ENCODE measurements around the gene CDKAL1.

Gene CDKAL1

GRCh38 chr6:20572940-20573339 is 38.7 kb downstream of the CDKAL1 start:
- no peak overlapping the region for H3K4me3 ChIP-seq (ENCODE audit: low read length)
- no peaks in the 10 kb centered on the region for H3K9me3 ChIP-seq (replicated peaks; ENCODE audit: insufficient read depth, low read length)
- no peaks in the 10 kb centered on the region for H3K27me3 ChIP-seq (replicated peaks; ENCODE audit: insufficient read depth, low read length)
- no peak overlapping the region for H3K9ac ChIP-seq (ENCODE audit: low read length)
- no peaks in the 10 kb centered on the region for H4K20me1 ChIP-seq (ENCODE audit: insufficient read depth, low read length)
- TF ChIP-seq, protein P1, sequence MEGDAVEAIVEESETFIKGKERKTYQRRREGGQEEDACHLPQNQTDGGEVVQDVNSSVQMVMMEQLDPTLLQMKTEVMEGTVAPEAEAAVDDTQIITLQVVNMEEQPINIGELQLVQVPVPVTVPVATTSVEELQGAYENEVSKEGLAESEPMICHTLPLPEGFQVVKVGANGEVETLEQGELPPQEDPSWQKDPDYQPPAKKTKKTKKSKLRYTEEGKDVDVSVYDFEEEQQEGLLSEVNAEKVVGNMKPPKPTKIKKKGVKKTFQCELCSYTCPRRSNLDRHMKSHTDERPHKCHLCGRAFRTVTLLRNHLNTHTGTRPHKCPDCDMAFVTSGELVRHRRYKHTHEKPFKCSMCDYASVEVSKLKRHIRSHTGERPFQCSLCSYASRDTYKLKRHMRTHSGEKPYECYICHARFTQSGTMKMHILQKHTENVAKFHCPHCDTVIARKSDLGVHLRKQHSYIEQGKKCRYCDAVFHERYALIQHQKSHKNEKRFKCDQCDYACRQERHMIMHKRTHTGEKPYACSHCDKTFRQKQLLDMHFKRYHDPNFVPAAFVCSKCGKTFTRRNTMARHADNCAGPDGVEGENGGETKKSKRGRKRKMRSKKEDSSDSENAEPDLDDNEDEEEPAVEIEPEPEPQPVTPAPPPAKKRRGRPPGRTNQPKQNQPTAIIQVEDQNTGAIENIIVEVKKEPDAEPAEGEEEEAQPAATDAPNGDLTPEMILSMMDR (IDR thresholded peaks at IDR 0.05; ENCODE audit: low read length): no peak
- TF ChIP-seq EZH2phosphoT487 (IDR thresholded peaks at IDR 0.05; ENCODE audit: low read length) (no peak), EZH2 (optimal IDR thresholded peaks at IDR 0.05; ENCODE audit: low read depth, low read length) (no peak)
- no peak for DNase-seq
- no peak overlapping the region for H3K4me2 ChIP-seq (ENCODE audit: low read depth, low read length)
- H3K4me1 ChIP-seq (ENCODE audit: low read length): no peaks in the 10 kb centered on the region
- no peaks in the 10 kb centered on the region for H3F3A ChIP-seq (ENCODE audit: insufficient read depth, low read length)
- no peaks in the 10 kb centered on the region; the same call in 1 of the 2 replicates for H3K79me2 ChIP-seq (ENCODE audit: low read length)
- H3K9me2 ChIP-seq (replicated peaks; ENCODE audit: insufficient read depth, low read length): no peaks in the 10 kb centered on the region
- H3K27ac ChIP-seq (ENCODE audit: low read length): no peak overlapping the region
- H2AFZ ChIP-seq (ENCODE audit: low read length): no peak overlapping the region
- H3K36me3 ChIP-seq (replicated peaks; ENCODE audit: insufficient read depth, low read length): no peaks in the 10 kb centered on the region

DNA sequence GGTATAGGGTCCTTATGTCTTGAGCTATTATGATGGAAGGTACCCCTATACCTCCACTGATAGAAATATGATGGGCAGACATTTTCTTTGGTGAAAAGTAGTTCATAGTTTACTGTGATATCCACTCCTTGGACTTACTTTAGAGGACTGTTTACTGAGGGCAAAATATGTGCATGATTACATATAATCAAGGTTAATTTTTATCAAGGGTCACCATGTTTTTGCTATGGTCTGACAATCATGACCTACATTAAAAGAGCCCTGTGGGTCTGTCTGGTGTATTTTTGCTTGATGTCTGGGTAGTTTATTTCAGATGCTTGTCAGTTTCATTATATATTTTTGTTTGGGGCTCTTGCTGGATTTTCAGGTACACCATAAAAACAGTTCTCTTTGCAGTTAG is 40.1 kb downstream of the CDKAL1 start:
- Histone ChIP-seq H3K4me3 (ENCODE audit: low read length) (no peak overlapping the region), H3K4me2 (ENCODE audit: low read depth, low read length) (no peak overlapping the region), H3K4me1 (ENCODE audit: low read length) (no peaks in the 10 kb centered on the region), H3K36me3 (replicated peaks; ENCODE audit: insufficient read depth, low read length) (no peaks in the 10 kb centered on the region), H2AFZ (ENCODE audit: low read length) (no peak overlapping the region), H3F3A (ENCODE audit: insufficient read depth, low read length) (no peaks in the 10 kb centered on the region), H4K20me1 (ENCODE audit: insufficient read depth, low read length) (no peaks in the 10 kb centered on the region), H3K27me3 (replicated peaks; ENCODE audit: insufficient read depth, low read length) (no peaks in the 10 kb centered on the region), H3K27ac (ENCODE audit: low read length) (no peak overlapping the region), H3K9ac (ENCODE audit: low read length) (no peak overlapping the region), H3K9me3 (replicated peaks; ENCODE audit: insufficient read depth, low read length) (no peaks in the 10 kb centered on the region), H3K79me2 (ENCODE audit: low read length) (no peaks in the 10 kb centered on the region; the same call in 1 of the 2 replicates), H3K9me2 (replicated peaks; ENCODE audit: insufficient read depth, low read length) (no peaks in the 10 kb centered on the region)
- no peak for DNase-seq
- TF ChIP-seq EZH2phosphoT487 (IDR thresholded peaks at IDR 0.05; ENCODE audit: low read length): no peak
- TF ChIP-seq, protein P1 (IDR thresholded peaks at IDR 0.05; ENCODE audit: low read length): no peak
- no peak for TF ChIP-seq EZH2 (optimal IDR thresholded peaks at IDR 0.05; ENCODE audit: low read depth, low read length)

- TF ChIP-seq, protein P1 (IDR thresholded peaks at IDR 0.05; ENCODE audit: low read length): no peak
- TF ChIP-seq EZH2 (optimal IDR thresholded peaks at IDR 0.05; ENCODE audit: low read depth, low read length): no peak
- H3K9ac ChIP-seq (ENCODE audit: low read length): no peak overlapping the region
- H3K9me3 ChIP-seq (replicated peaks; ENCODE audit: insufficient read depth, low read length): no peaks in the 10 kb centered on the region
- H3K27me3 ChIP-seq (replicated peaks; ENCODE audit: insufficient read depth, low read length): no peaks in the 10 kb centered on the region
- no peak for DNase-seq
- no peak overlapping the region for H3K4me3 ChIP-seq (ENCODE audit: low read length)
- no peak overlapping the region for H3K4me2 ChIP-seq (ENCODE audit: low read depth, low read length)
- H3K79me2 ChIP-seq (ENCODE audit: low read length): no peaks in the 10 kb centered on the region; the same call in 1 of the 2 replicates
- H2AFZ ChIP-seq (ENCODE audit: low read length): no peak overlapping the region
- no peaks in the 10 kb centered on the region for H3F3A ChIP-seq (ENCODE audit: insufficient read depth, low read length)
- no peak overlapping the region for H3K27ac ChIP-seq (ENCODE audit: low read length)
- no peaks in the 10 kb centered on the region for H3K9me2 ChIP-seq (replicated peaks; ENCODE audit: insufficient read depth, low read length)
- H4K20me1 ChIP-seq (ENCODE audit: insufficient read depth, low read length): no peaks in the 10 kb centered on the region
- no peaks in the 10 kb centered on the region for H3K36me3 ChIP-seq (replicated peaks; ENCODE audit: insufficient read depth, low read length)
- no peaks in the 10 kb centered on the region for H3K4me1 ChIP-seq (ENCODE audit: low read length)
Measured at GRCh38 chr6:20575125-20575524, 40.9 kb downstream of the CDKAL1 start.
